ENCODE data around the gene OBP2A. TPM values are rescaled to one million over a fixed set of nuclear protein-coding genes. Genes with fewer than 3 reads are reported as not detected.

The OBP2A gene
- polyA plus RNA-seq, 1 donor (not counting 4 experiments of a cell fraction or from before 2014, with no cell fraction given), result not detected

DNA sequence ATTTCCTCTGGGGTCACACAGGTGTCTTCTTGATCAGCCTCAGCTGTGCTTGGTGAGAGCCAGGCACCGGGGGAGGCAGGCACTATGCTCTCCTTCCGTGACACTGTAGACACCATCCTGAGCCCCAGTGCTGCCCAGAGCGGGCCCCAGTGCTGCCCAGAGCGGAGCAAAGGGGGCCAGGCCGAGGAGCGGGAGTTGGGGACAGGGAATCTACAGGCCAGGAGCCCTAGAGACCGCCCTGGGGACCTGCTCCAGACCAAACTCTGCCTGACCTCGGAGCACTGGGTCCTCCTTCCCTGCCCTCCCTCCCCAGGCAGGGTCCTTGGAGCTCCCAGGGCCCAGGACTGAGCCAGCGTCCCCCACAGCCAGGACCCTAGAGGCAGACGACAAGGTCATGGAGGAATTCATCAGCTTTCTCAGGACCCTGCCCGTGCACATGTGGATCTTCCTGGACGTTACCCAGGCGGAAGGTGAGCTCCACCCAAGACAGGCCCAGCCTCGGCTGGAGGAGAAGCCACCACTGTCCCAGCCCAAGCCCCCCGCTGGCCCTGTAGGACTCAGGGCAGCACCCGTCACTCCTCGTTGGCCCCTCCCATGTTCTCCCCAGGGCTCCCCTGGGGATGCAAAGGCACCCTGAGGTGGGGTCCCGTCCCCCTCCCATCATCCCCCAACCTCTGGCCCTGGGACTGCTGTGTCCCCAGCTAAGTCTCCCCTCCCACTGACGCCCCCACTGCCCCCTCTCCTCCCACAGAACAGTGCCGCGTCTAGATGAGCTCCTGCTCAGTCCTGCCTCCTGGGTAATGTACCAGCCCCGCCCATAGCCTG, 45.8 kb downstream of the OBP2A start:
- dilution Hi-C loops (cut with MboI; ENCODE audit: extremely low pct_ligation_motif_present, low sequenced_read_pairs), result no loop called here

DNA sequence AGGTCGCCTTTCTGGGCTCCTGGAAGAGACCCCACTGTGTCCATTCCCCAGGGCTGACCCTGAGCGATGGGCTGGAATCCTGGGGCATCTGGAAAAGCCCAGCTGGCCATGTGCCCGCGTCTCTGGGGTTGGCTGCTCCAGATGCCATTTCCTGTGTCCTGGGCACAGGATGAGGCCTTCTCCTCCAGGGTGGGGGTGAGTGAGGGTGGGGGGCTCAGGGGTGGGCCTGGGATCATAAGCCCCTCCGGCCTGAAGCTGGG, 46.3 kb downstream of the OBP2A start:
- no peaks in the 10 kb centered on the region for H3K79me2 ChIP-seq (ENCODE audit: control insufficient read depth, insufficient read depth, low read length)
- no peak overlapping the region for H3K4me3 ChIP-seq (ENCODE audit: control insufficient read depth in 2 of 3, extremely low read depth in 1 of 3, insufficient read depth in 2 of 3, low read depth in 1 of 3, low read length in 3 of 3)
- H3K4me1 ChIP-seq (ENCODE audit: control insufficient read depth, extremely low read depth, insufficient read depth, low read length), result no peaks in the 10 kb centered on the region
- FAIRE-seq (no peak), DNase-seq (ENCODE audit: low read depth, low spot score) (no peak)
- no peaks in the 10 kb centered on the region for H3K9me3 ChIP-seq (ENCODE audit: control insufficient read depth, low read depth, low read length)
- H3K4me2 ChIP-seq (ENCODE audit: control insufficient read depth, extremely low read depth, insufficient read depth, low read depth, low read length), result no peak overlapping the region
- no peaks in the 10 kb centered on the region for H3K9me1 ChIP-seq (ENCODE audit: control insufficient read depth, extremely low read depth, insufficient read depth, low read length)
- H3K36me3 ChIP-seq (ENCODE audit: control insufficient read depth in 2 of 2, extremely low read depth in 1 of 2, insufficient read depth in 2 of 2, low read length in 2 of 2), result no peaks in the 10 kb centered on the region
- no peak for TF ChIP-seq EZH2 (IDR thresholded peaks at IDR 0.05; ENCODE audit: low read length)
- TF ChIP-seq, protein P1, sequence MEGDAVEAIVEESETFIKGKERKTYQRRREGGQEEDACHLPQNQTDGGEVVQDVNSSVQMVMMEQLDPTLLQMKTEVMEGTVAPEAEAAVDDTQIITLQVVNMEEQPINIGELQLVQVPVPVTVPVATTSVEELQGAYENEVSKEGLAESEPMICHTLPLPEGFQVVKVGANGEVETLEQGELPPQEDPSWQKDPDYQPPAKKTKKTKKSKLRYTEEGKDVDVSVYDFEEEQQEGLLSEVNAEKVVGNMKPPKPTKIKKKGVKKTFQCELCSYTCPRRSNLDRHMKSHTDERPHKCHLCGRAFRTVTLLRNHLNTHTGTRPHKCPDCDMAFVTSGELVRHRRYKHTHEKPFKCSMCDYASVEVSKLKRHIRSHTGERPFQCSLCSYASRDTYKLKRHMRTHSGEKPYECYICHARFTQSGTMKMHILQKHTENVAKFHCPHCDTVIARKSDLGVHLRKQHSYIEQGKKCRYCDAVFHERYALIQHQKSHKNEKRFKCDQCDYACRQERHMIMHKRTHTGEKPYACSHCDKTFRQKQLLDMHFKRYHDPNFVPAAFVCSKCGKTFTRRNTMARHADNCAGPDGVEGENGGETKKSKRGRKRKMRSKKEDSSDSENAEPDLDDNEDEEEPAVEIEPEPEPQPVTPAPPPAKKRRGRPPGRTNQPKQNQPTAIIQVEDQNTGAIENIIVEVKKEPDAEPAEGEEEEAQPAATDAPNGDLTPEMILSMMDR (optimal IDR thresholded peaks at IDR 0.05 in 1 of 3, IDR thresholded peaks at IDR 0.05 in 1 of 3, conservative IDR thresholded peaks at IDR 0.05 in 1 of 3; ENCODE audit: extremely low read depth in 1 of 3, insufficient read depth in 2 of 3, low read length in 3 of 3), result no peak
- no peak overlapping the region for H3K9ac ChIP-seq (ENCODE audit: control insufficient read depth, extremely low read depth, insufficient read depth, low read length)
- H4K20me1 ChIP-seq (ENCODE audit: control insufficient read depth, extremely low read depth, insufficient read depth, low read length), result no peaks in the 10 kb centered on the region
- no peak overlapping the region for H3K27ac ChIP-seq (ENCODE audit: control insufficient read depth, insufficient read depth, low read length)
- dilution Hi-C loops (cut with MboI; ENCODE audit: extremely low pct_ligation_motif_present, low sequenced_read_pairs), result no loop called here
- H2AFZ ChIP-seq (ENCODE audit: control insufficient read depth, low read length), result no peak overlapping the region
- no peaks in the 10 kb centered on the region for H3K27me3 ChIP-seq (ENCODE audit: control insufficient read depth, extremely low read depth, insufficient read depth, low read length)

More for the DNA sequence above, 45.8 kb downstream of the OBP2A start:
- H3K9me3 ChIP-seq (ENCODE audit: control insufficient read depth, low read depth, low read length), result no peaks in the 10 kb centered on the region
- no peaks in the 10 kb centered on the region for H3K79me2 ChIP-seq (ENCODE audit: control insufficient read depth, insufficient read depth, low read length)
- no peaks in the 10 kb centered on the region for H3K9me1 ChIP-seq (ENCODE audit: control insufficient read depth, extremely low read depth, insufficient read depth, low read length)
- H3K4me3 ChIP-seq (ENCODE audit: control insufficient read depth in 2 of 3, extremely low read depth in 1 of 3, insufficient read depth in 2 of 3, low read depth in 1 of 3, low read length in 3 of 3), result no peak overlapping the region
- TF ChIP-seq, protein P1 (optimal IDR thresholded peaks at IDR 0.05 in 1 of 3, IDR thresholded peaks at IDR 0.05 in 1 of 3, conservative IDR thresholded peaks at IDR 0.05 in 1 of 3; ENCODE audit: extremely low read depth in 1 of 3, insufficient read depth in 2 of 3, low read length in 3 of 3), result no peak
- TF ChIP-seq EZH2 (IDR thresholded peaks at IDR 0.05; ENCODE audit: low read length), result no peak
- no peak overlapping the region for H2AFZ ChIP-seq (ENCODE audit: control insufficient read depth, low read length)
- no peaks in the 10 kb centered on the region for H4K20me1 ChIP-seq (ENCODE audit: control insufficient read depth, extremely low read depth, insufficient read depth, low read length)
- no peaks in the 10 kb centered on the region for H3K36me3 ChIP-seq (ENCODE audit: control insufficient read depth in 2 of 2, extremely low read depth in 1 of 2, insufficient read depth in 2 of 2, low read length in 2 of 2)
- H3K27me3 ChIP-seq (ENCODE audit: control insufficient read depth, extremely low read depth, insufficient read depth, low read length), result no peaks in the 10 kb centered on the region
- H3K4me2 ChIP-seq (ENCODE audit: control insufficient read depth, extremely low read depth, insufficient read depth, low read depth, low read length), result no peak overlapping the region
- H3K27ac ChIP-seq (ENCODE audit: control insufficient read depth, insufficient read depth, low read length), result no peak overlapping the region
- FAIRE-seq, result no peak
- H3K4me1 ChIP-seq (ENCODE audit: control insufficient read depth, extremely low read depth, insufficient read depth, low read length), result no peaks in the 10 kb centered on the region
- no peak for DNase-seq (ENCODE audit: low read depth, low spot score)
- H3K9ac ChIP-seq (ENCODE audit: control insufficient read depth, extremely low read depth, insufficient read depth, low read length), result no peak overlapping the region
